HG03095 (cell line): Measurements from ENCODE around the gene PKHD1.

Source experiments
- ATAC-seq: cut with Tn5 transposase; IDR thresholded peaks from one replicate; pipeline ENCODE4 v1.9.1; 2021; ENCODE audit warnings: moderate library complexity; ENCODE audit not compliant: unreplicated experiment

PKHD1 gene

DNA sequence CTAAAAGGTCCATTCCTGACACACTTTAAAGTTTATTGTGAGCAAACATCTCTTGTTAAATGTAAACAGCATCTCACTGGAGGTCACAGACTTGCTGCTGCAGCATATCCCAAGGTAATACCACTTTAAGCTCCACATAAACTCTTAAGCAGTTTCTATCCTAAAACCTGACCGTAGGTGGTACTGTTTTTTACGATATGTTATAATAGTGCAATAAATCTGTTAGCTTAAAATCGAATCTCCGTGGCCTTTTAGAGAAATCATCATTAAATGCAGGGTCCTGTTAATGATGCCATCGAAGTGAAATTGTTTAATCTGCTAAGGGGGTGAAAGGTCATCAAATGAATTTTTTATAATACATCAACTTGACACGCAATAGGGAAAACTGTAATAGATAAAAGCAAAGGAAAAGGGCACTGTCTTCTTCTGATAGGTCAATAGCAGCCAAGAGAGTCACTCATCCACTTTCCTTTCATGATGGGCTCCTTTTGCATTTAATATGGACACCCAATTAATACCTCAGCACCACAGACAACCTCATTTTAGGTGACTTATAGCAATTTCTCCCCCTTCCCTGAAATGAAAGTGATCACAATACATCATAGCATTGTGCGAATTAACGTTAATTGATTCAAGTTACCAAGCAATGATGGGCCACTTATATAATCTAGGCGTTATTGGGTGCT, 436.1 kb downstream of the PKHD1 start:
- ATAC-seq = no peak

DNA sequence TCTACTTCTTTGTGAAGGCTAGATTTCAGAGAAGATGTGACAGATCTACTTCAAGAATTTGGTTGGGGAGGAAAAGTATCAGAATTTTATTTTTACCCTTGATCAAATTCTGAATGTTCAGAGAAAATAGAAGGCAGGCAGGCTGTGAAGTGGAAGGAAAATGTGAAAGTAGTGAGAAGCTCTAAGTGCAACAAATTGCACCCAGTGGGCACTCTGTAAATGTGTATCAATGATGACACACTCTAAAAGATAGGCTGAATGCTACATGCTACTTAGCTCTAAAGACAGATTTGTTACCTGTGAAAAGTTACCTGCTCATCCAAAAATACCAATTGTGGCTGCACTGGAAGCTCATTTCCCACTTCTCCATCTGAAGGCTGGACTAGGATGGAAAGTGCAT, 438.6 kb downstream of the PKHD1 start:
- ATAC-seq = no peak

DNA sequence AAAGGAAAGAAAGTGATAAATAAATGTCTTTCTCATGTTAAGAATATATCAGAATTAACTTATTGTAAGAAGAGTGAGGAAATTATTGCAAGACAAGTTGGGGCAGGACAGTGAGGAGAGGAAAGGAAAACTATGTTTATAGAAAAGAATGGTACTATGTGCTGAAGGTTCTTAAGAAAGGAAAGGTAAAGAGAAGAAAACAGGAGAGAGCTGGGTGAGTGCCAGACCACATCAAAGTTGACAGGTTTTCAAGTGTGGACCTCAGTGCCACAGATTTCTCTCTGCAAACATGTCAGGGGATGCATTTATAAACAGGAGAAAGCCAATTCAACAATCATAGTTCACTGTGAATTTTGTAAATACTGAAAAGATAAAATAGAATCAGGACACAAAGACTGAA, 439.2 kb downstream of the PKHD1 start:
- ATAC-seq = no peak

DNA sequence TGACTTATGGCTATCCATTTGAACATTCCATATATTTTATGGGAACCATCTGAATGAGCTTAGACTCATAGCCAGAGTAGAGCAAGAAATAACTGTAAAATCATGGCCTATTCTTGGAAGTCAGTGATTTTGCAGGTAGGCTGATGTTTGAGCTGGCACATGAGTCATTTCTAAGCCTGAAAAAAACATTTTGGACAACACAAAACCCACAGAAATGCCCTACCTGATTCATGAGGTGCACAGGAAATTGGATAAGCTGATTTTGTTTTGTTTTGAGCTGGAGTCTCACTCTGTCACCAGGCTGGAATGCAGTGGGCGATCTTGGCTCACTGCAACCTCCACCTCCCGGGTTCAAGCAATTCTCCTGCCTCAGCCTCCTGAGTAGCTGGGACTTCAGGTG, 443.0 kb downstream of the PKHD1 start:
- ATAC-seq = no peak

DNA sequence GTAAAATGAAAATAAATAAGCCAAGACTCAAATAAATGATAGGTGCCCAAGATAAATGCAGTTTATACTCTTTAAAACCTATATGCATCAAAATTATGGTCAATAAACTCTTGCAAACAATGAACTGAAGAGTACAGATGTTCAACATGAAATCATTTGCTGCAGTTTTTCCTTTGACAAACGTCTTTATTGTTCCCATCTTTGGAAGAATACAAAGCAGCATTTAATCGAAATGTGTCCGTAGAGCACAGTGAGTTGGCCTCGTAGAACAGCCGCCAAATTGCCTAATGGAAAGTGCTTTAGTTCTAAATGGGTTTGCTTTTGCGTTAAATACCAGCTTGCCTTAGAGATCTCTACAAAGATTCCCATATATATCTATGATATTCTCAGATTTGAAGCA, 447.4 kb downstream of the PKHD1 start:
- ATAC-seq = no peak

DNA sequence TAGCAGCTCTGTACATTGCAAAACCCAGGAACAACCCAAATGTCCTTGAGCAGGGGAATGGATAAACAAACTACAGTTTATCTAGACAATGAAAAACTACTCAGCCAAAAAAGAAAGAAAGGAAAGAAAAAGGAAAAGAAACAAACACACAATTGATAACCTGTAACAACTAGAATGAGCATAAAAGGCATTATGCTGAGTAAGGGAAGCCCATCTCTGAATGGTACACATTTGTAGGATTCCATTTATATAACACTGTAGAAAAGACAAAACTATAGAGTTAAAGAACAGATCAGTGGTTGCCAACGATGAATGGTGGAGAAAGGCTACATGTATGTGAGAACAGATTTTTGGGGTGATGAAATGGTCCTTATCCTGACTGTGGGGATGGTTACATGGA, 454.0 kb downstream of the PKHD1 start:
- ATAC-seq = no peak

DNA sequence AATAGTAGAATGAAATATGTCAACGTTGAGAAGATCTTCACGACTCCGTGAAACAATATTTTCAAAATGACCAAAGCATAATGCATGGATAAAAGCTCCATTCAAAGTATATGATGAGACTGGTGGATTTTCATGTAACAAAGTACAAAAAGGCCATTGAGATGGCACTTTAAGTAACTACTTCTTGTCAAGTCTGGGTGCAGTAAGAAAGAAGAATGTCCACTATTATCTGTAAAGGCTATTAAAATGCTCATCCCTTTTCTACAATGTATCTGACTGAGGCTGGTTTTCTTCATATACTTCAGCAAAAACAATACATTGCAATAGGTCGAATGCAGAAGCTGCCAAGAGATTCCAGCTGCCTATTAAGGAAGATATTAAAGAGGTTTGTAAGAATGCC, 457.4 kb downstream of the PKHD1 start:
- ATAC-seq = no peak

DNA sequence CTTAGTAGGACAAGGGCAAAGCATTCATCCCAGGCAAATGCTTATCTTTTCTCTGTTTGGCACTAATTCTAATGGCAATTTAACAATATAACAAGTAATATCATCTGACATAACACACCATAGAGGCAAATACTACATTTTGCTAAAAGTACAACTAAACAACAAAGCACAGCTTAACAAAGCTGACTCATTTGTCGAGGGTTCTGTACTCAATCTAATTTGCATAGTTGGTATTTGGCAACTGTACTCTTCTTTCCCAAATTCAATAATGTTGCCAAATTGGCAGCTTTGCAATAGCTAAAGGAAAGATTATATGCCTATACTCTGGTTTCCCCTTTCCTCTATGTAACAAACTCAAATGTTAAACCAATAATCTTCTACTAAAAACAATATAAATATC, 461.0 kb downstream of the PKHD1 start:
- ATAC-seq = no peak

DNA sequence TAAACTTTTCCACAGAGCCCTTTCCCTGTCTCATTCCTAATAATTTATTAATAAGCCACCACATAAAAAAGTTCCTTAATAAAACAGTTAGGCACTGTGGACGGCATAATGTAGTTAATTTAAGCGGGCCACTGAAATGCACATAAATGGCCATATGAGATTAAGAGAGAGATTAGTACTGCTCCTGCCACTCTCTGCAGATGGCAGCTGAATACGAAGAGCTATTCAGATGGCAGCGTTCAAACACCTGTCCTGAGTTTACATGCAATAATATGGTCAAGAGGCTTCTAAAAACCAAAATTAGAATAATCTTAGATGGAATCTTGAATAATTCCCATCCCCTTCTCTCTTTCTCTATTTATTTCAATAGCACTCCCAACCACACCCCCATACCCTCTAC, 461.8 kb downstream of the PKHD1 start:
- ATAC-seq = no peak

DNA sequence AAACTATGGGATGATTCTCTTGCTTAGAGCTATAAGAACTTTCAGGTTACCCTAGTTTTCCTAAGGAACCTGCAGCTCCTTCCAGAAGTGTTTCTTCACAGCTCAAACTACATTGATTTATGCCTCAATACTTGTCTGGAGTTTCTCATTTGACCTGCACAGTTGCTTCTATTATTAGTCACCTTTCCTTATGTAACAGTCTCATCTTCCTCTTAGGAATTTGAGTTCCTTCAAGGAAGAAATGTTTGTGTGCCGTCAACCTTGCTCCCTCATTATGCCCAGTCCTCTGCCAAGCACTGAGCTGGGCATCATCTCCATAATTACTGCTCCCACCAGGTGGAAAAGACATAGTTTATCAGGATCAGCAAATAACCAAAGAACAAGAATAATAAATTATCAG, 466.4 kb downstream of the PKHD1 start:
- no peak for ATAC-seq

DNA sequence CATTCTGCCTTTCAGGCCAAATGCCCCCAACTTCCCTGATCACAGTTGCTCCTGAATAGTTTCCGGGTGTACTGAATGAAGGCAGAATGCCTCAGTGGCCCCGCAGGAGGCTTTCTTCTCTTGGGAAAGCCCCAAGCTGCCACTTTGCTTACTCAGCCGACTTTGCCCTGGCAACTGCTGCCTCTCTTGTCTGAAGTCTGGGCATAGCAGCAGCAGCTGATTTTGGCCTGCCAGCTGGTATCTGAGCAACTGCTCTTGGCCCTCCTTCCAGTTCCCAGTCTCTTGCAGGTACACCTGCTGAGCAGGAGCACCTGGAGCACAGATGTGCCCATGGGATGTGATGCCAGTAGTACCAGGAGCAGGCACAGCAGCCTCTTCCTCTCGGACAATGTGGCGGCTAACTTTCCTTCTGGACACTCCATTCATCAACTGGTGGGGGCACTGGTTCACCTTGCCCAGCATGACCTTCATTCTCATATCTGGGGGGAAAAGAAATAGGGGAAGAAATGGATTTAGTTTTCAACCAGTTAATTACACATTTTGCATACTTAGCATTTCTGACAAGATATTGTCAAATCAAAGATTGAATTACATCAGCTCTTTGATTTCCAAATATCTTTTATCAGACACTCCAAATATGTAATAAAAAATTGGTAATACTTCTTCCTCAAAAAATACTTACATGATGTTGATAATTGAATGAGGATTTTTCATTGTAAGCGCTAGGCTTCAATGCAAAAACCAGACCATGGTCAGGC, 468.2 kb downstream of the PKHD1 start:
- ATAC-seq = no peak

DNA sequence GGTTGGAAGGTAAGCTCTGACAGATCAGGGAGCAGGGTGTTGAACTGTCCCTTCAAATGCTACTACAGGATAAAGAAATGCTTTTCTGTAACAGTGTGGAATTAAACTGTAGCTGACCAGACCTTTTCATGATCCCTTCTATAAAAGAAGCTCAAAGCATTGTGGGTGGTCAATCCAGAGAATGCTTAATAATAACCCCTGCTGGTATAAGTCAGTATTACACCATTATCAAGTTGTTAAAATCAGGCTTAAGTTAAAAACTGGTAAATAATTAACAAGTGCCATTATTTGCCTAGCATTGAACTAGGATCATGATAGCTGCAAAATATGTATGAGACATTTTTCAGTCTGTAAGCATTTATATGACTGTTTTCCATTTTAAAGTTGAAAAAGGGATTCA, 468.9 kb downstream of the PKHD1 start:
- no peak for ATAC-seq

DNA sequence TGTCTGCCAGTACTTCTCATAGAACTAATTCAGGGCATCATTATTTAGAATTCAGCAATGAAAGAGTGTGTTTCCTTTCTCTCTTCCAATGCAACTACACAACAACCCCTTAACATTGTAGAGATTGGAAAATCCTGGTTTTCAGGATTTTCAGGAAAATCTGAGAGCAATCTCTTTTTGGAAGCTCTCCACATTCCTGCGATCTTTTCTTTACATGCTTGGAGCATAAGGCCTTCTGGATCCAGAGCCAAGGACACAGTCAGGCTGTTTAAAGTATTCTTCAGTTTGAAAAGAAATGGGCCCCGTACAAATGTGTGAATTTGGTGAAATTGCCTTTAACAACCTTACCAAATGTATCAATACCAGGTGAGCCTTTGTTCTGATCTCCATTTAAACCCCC, 469.7 kb downstream of the PKHD1 start:
- no peak for ATAC-seq

DNA sequence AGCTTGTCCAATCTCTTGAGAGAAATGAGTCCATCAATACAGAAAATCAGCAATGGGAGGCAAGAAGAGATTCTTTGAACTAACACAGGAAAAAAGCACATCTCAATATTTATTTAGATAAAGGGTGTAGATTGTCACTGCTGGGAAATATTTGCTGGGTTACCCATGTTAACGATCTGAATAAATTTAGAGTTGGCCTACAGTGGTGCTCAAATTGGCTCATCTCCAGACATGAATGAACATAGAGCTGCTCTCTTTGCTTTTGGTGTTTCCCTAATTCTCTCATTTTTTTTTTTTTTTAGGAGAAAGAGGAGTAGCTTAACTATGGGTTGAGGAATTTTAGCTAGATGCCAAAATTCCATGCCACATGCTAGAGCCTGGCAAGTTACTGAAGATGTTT, 471.2 kb downstream of the PKHD1 start:
- ATAC-seq = no peak

DNA sequence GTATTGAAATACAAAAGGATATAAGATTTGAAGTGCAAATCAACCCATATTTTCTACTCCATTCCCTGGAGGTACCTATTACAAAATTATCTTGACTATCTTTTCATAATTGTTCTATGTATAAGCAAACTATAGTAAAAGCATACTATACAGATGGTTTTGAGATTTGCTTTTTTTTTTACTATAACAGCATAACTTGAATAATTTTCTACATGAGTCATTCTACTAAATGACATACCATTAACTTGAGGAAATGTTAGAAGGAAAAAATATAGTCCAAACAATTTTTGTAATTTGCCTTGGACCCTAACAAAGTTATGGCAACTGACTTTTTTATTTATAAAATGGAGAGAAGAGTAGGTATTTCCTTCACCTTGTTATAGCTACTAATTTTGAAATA, 472.7 kb downstream of the PKHD1 start:
- no peak for ATAC-seq

DNA sequence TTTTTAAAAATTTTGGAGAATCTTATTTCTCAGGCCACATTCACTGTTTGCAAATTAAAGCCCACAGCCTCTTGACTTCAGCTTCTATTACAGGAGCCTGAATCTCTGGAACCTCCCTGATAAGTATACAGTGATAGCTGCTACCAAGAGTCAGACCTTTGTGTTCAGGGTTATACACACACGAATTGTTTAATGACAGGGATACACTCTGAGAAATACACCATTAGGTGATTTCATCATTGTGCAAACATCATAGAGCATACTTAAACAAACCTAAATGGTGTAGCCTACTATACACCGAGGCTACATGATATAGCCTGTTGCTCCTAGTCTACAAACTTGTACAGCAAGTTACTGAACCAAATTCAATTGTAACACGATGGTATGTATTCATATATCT, 473.9 kb downstream of the PKHD1 start:
- ATAC-seq = no peak

DNA sequence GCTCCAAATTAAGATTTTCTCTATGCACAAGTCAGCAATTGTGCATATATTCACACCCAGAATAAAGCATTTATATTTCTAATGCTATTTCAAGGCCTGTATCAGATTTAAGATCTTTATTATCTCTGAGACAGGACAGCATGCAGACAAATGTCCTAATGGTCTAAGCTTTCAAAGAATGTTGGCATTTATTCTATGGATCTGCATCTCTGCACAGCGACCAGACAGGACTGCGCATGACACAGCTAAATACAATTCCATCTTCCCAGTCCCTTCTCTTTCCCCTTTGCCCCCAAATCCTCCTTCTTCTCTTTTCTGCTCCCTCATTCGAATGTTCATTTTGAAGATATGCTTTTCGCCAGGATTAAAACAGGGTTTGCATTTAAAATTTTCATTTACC, 478.5 kb downstream of the PKHD1 start:
- no peak for ATAC-seq

DNA sequence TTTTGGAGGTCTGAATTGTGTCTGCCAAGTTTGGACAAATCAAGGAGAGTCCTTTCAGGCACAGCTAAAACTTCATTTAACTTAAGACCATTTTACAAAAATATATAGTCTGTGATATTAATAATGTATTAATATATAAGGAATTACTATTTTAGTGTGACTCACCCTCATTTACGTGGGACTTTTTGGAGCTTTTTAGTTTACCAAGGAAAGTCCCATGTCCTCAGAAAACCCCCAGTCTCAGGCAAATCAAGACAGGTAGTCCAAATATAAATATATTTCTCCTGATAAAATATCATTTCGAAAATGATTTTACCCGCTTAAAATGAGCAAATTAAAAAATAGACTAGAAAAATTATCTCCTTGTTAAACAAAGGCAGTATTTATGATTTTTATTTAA, 479.0 kb downstream of the PKHD1 start:
- no peak for ATAC-seq

DNA sequence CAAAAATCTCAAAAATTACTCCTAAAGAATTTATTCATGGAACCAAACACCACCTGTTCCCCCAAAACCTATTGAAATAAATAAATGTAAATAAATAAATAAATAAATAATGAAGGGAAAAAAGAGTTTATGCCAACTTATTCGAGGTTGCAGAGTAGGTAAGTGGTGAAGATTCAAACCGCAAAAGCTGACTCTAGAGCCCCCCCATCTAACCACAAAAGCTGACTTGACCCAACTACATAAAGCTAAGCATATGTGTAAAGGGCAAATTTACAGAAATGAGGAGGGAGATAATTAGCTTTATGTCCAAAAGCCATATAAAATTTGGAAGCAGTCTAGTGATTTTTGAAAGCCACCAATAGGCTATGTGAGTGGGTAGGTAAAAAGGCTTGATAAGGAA, 486.9 kb downstream of the PKHD1 start:
- ATAC-seq = no peak

DNA sequence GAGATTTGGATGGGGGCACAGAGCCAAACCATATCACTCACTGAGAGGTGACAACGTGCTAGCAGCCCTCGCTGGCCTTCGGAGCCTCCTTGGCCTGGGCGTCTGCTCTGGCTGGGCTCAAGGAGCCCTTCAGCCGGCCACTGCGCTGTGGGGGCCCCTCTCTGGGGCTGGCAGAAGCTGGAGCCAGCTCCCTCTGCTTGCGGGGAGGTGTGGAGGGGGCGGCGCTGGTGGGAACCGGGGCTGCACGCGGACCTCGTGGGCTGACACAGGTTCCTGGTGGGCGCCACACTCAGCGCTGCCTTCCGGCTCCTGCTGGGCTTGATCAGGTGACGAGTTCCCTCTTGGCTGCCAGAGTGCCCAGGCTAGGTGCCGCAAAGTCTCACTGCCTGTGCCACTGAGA, 489.2 kb downstream of the PKHD1 start:
- no peak for ATAC-seq

DNA sequence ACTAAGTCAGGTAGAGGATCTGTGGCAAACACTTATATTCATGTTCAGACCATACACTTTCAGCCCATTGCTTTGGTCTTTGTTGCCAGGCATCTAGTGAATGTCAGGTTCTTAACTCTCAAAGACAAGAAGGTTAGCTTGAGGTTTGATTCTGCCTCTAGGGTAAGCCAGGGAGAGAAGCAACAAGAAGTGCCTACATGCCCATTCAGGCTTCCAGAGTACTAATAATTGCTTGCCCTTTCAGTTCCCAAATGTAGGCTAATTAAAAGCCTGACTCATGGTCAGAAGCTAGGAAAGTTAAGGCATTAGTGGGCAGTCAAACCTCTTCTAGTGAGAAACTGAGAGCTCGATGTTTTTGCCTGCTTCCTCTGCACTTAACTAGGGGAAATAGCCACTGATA, 492.4 kb downstream of the PKHD1 start:
- no peak for ATAC-seq

DNA sequence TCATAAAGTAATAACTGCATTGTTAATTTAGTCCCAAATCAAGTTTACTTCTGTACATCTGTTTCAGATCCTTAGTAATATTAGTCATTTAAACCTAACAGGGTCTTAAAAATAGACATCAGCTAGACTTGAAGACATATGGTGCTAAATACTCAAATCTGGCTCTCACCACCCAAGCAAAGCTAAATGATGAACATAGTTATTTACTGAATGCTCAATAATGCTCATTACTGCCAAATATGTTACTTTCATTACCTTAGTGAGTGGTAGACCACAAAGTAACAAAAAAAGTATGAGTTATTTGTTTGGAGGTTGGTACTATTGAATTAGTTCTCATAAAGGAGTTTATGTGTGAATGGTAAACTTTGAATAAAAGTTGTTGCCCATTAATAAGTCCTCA, 502.1 kb downstream of the PKHD1 start:
- ATAC-seq = no peak

DNA sequence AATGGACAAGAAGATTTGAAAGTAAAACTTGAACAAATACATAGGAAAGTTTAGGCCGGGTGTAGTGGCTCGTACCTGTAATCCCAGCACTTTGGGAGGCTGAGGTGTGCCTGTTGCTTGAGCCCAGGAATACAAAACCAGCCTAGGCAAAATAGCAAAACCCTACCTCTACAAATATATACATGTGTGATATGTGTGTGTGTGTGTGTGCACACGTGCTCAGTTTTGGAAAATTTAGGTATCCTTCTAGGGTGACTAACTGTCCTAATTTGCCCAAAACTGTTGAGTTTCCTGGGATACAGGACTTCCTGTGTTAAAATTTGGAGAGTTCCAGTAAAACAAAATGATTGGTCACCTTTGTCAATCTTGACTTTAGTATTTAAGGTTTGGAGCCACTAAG, 503.2 kb downstream of the PKHD1 start:
- ATAC-seq = no peak
